GM12874 (cell line): ENCODE results near the gene NIP7.

Experiments
- CTCF ChIP-seq: IDR thresholded peaks from 2 replicates; pipeline ENCODE4 v1.5.1; 2011; ENCODE audit warnings: low read depth, mild to moderate bottlenecking, control low read depth, low read length, moderate library complexity; ENCODE audit not compliant: insufficient read depth

NIP7 gene

GRCh38 chr16:69368866-69369265 is 29.3 kb downstream of the NIP7 start:
- TF ChIP-seq CTCF: no peak

- no peak for TF ChIP-seq CTCF
Measured at GRCh38 chr16:69371564-69371963, 32.0 kb downstream of the NIP7 start.

GRCh38 chr16:69373019-69373418 is 33.4 kb downstream of the NIP7 start:
- no peak for TF ChIP-seq CTCF

GRCh38 chr16:69376393-69377059 is 37.0 kb downstream of the NIP7 start:
- no peak for TF ChIP-seq CTCF

- no peak for TF ChIP-seq CTCF
Measured at GRCh38 chr16:69378036-69378435, 38.5 kb downstream of the NIP7 start.

- no peak for TF ChIP-seq CTCF
Measured at GRCh38 chr16:69378760-69379159, 39.2 kb downstream of the NIP7 start.

- TF ChIP-seq CTCF: no peak
Measured at GRCh38 chr16:69381231-69381630, 41.7 kb downstream of the NIP7 start.

- TF ChIP-seq CTCF: no peak
Measured at GRCh38 chr16:69382421-69382820, 42.8 kb downstream of the NIP7 start.
